Neural crest cell (in vitro differentiated cells): ENCODE results near the gene TCFL5. TPM values are rescaled to one million over a fixed set of nuclear protein-coding genes. Genes with fewer than 3 reads are reported as not detected.
A peak's percentile ranks its signal among the peaks of the same experiment; 100 is the strongest.

Experiments used
- DNase-seq: peaks from one replicate; pipeline ENCODE4 v3.0.0; 2021; ENCODE audit warnings: low read depth, mixed read lengths, low spot score
- H3K27ac Mint-ChIP-seq: one replicate; pipeline ENCODE4 v1.8.0; 2021; ENCODE audit warnings: mild to moderate bottlenecking, mixed read lengths; ENCODE audit not compliant: unreplicated experiment
- H3K27me3 Mint-ChIP-seq: 2 replicates; pipeline ENCODE4 v1.8.0; 2021; ENCODE audit warnings: low read depth, mild to moderate bottlenecking, mixed read lengths
- H3K36me3 Mint-ChIP-seq: 2 replicates; pipeline ENCODE4 v1.8.0; 2021; ENCODE audit warnings: low read depth, mild to moderate bottlenecking, mixed read lengths
- H3K4me1 Mint-ChIP-seq: 2 replicates; pipeline ENCODE4 v1.8.0; 2021; ENCODE audit warnings: mixed read lengths
- H3K4me3 Mint-ChIP-seq: one replicate; pipeline ENCODE4 v1.8.0; 2021; ENCODE audit warnings: mild to moderate bottlenecking, mixed read lengths
- H3K9me3 Mint-ChIP-seq: 2 replicates; pipeline ENCODE4 v1.8.0; 2021; ENCODE audit warnings: mixed read lengths
- total RNA-seq: library from RNA; stranded (reverse); gene quantifications from 2 replicates; pipeline ENCODE4 v1.2.1, GENCODE V29; 2021
- TF ChIP-seq, protein P1 (sequence below): fragments of 200-600 bp; sonication (generic); conservative IDR thresholded peaks from 2 replicates; pipeline ENCODE4 v1.5.0; 2021; ENCODE audit warnings: antibody characterized with exemption, mild to moderate bottlenecking

TCFL5 gene
- total RNA-seq, 1 donor from 2014 or later, result 17.6 TPM

DNA sequence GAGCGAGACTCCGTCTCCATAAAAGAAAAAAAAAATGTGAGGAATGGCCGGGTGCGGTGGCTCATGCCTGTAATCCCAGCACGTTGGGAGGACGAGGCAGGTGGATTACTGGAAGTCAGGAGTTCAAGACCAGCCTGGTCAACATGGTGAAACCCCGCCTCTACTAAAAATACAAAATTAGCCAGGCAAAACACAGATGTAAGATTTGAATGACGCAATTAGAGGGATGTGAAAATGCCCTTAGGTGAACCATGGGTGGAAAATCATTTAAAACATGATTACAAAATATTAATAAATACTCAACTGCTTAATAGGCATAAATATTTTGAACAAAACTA is 23.9 kb downstream of the TCFL5 start:
- H3K27ac Mint-ChIP-seq, result no peak overlapping the region
- no peak overlapping the region for H3K4me3 Mint-ChIP-seq
- DNase-seq, result no peak
- peaks cover 7% of the 10 kb centered on the region for H3K4me1 Mint-ChIP-seq
- H3K27me3 Mint-ChIP-seq, result no peaks in the 10 kb centered on the region
- TF ChIP-seq, protein P1, sequence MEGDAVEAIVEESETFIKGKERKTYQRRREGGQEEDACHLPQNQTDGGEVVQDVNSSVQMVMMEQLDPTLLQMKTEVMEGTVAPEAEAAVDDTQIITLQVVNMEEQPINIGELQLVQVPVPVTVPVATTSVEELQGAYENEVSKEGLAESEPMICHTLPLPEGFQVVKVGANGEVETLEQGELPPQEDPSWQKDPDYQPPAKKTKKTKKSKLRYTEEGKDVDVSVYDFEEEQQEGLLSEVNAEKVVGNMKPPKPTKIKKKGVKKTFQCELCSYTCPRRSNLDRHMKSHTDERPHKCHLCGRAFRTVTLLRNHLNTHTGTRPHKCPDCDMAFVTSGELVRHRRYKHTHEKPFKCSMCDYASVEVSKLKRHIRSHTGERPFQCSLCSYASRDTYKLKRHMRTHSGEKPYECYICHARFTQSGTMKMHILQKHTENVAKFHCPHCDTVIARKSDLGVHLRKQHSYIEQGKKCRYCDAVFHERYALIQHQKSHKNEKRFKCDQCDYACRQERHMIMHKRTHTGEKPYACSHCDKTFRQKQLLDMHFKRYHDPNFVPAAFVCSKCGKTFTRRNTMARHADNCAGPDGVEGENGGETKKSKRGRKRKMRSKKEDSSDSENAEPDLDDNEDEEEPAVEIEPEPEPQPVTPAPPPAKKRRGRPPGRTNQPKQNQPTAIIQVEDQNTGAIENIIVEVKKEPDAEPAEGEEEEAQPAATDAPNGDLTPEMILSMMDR, result no peak
- H3K36me3 Mint-ChIP-seq, result no peaks in the 10 kb centered on the region
- no peaks in the 10 kb centered on the region for H3K9me3 Mint-ChIP-seq

- DNase-seq, result no peak
- no peaks in the 10 kb centered on the region for H3K9me3 Mint-ChIP-seq
- H3K36me3 Mint-ChIP-seq, result no peaks in the 10 kb centered on the region
- no peak overlapping the region for H3K27ac Mint-ChIP-seq
- H3K27me3 Mint-ChIP-seq, result no peaks in the 10 kb centered on the region
- no peak overlapping the region for H3K4me3 Mint-ChIP-seq
- TF ChIP-seq, protein P1, result no peak
- H3K4me1 Mint-ChIP-seq, result peaks cover 14% of the 10 kb centered on the region
Observed at GRCh38 chr20:62836967-62837490, 24.6 kb downstream of the TCFL5 start.

DNA sequence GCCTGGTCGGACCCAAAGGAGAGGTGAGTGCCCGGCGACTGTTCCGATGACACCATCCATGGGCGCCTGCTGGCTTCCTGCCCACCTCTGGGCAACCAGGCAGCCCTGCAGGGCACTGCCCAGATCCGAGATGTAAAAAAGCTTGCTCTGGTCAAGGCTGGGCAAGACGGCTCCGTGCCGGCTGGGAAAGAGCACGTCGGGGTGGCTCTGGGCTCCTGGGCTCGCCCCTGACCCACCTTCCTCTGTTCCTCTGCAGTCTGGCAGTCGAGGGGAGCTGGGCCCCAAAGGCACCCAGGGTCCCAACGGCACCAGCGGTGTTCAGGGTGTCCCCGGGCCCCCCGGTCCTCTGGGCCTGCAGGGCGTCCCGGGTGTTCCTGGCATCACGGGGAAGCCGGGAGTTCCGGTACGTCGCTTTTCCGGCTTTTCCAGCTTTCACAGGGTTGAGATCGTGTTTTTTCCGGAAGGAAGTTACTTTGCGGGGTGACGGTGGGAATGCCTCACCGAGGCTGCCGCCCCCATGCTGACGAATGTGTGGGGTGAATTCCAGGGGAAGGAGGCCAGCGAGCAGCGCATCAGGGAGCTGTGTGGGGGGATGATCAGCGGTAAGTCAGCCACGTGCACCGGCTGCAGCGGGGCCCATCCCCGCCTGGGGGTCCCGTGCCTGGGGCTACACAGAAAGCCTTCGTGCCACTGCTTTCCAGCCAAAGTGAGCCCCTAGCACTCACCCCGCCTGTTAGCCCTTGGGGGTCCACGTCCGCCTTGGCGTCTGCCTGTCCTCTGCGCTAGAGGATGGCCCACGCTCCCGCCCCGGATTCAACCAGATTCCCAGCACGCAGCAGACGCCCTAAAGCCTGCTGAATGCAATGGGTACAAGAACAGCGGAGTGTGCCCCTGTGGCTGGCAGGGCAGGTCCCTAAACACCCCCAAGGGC is 25.4 kb downstream of the TCFL5 start:
- TF ChIP-seq, protein P1, result no peak
- Mint-ChIP-seq H3K27ac (no peak overlapping the region), H3K4me1 (peaks cover 18% of the 10 kb centered on the region), H3K9me3 (no peaks in the 10 kb centered on the region), H3K27me3 (no peaks in the 10 kb centered on the region), H3K4me3 (no peak overlapping the region), H3K36me3 (no peaks in the 10 kb centered on the region)
- DNase-seq, result no peak

DNA sequence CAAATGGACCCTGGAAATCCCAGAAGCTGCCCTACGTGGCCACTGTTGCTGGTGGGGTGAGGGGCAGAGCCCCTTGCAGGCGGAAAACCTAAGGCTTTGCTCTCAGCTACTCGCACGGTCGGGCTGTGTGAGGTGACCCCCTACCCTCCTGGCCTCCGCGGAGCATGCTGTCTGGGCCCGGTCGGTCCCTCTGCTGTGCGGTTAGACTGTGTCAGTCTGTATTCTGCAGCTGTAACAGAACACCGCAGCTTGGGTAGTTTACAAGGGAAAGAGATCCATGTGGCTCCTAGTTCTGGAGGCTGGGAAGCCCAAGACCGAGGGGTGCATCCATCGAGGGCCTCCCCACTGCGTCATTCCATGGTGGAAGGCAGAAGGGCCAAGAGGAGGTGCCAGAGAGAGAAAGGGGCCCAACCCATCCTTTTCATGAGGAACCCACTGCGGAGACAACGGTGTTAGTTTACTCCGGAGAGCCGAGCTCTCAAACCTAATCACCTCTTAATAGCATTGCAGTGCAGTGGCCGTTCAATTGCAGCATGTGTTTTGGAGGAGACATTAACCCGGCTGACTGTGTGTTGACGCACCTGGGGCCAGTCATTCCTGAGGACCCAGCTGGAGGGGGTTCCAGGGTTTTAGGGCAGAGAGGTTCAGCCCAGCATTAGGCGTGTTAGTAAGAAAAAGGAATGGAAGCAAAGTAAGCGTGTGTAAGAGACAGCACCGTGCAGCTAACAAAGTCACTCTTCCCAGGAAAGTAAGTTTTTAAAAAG is 26.5 kb downstream of the TCFL5 start:
- TF ChIP-seq, protein P1, result no peak
- no peak overlapping the region for H3K4me3 Mint-ChIP-seq

GRCh38 chr20:62832951-62833391 is 28.7 kb downstream of the TCFL5 start:
- peaks cover 16% of the 10 kb centered on the region for H3K4me1 Mint-ChIP-seq
- H3K9me3 Mint-ChIP-seq, result no peaks in the 10 kb centered on the region
- no peaks in the 10 kb centered on the region for H3K27me3 Mint-ChIP-seq
- no peaks in the 10 kb centered on the region for H3K36me3 Mint-ChIP-seq
- no peak for DNase-seq
- peak overlapping the region; percentile 75 for H3K27ac Mint-ChIP-seq
- TF ChIP-seq, protein P1, result no peak
- H3K4me3 Mint-ChIP-seq, result no peak overlapping the region

More for the DNA sequence above, 26.5 kb downstream of the TCFL5 start:
- DNase-seq, result no peak
- Mint-ChIP-seq H3K9me3 (no peaks in the 10 kb centered on the region), H3K4me1 (peaks cover 16% of the 10 kb centered on the region), H3K27ac (peak overlapping the region; percentile 27), H3K27me3 (no peaks in the 10 kb centered on the region), H3K36me3 (no peaks in the 10 kb centered on the region)
